Right lobe of liver (tissue), 6 donors: ENCODE results near the gene CARHSP1. TPM values are rescaled to one million over a fixed set of nuclear protein-coding genes. Genes with fewer than 3 reads are reported as not detected.
A peak's percentile ranks its signal among the peaks of the same experiment; 100 is the strongest.

Experiments used
- ATAC-seq, 4 donors: fragments of 200-7000 bp; cut with Tn5 transposase; one replicate each; pipeline ENCODE4 v1.9.1; 2020; ENCODE audit warnings: mild to moderate bottlenecking in 4 of 4, moderate library complexity in 4 of 4
- DNase-seq, 3 donors: peaks; one replicate each; pipeline ENCODE4 v3.0.0-alpha.2; 2020
- H3K27ac ChIP-seq, 3 donors: fragments of 200-600 bp; one replicate each; pipeline ENCODE4 v1.8.0; 2022
- H3K27me3 ChIP-seq, 2 donors: fragments of 200-600 bp; one replicate each; pipeline ENCODE4 v1.8.0; 2022
- H3K36me3 ChIP-seq, 4 donors: fragments of 200-600 bp; sonication (generic) in 1 of 4; one replicate each; pipeline versions ENCODE4 v1.5.1 to v1.8.0; 2017 to 2022; ENCODE audit warnings: control low read depth in 1 of 4
- H3K4me1 ChIP-seq, 4 donors: fragments of 200-600 bp; sonication (generic) in 1 of 4; one replicate each; pipeline versions ENCODE4 v1.5.1 to v1.8.0; 2017 to 2022; ENCODE audit warnings: control low read depth in 1 of 4
- H3K4me3 ChIP-seq, 3 donors: fragments of 200-600 bp; one replicate each; pipeline ENCODE4 v1.8.0; 2022
- H3K9me3 ChIP-seq, 4 donors: fragments of 200-600 bp; sonication (generic) in 1 of 4; one replicate each; pipeline versions ENCODE4 v1.5.1 to v1.8.0; 2017 to 2022; ENCODE audit warnings: control low read depth in 1 of 4
- CTCF ChIP-seq, 4 donors: fragments of 200-600 bp in 3 of 4; fragments of 450-650 bp in 1 of 4; IDR thresholded peaks; one replicate each; pipeline versions ENCODE4 v1.5.1 to v1.8.0; 2016 to 2022; ENCODE audit warnings: antibody characterized with exemption in 4 of 4, mild to moderate bottlenecking in 2 of 4
- POLR2A ChIP-seq: fragments of 450-650 bp; IDR thresholded peaks from one replicate; pipeline ENCODE4 v1.6.1; 2017; ENCODE audit warnings: antibody characterized with exemption, mild to moderate bottlenecking
- WGBS: methylation state at CpG from one replicate; pipeline ENCODE4 v1.1.6; 2018; ENCODE audit warnings: low coverage, low lambda C conversion rate; ENCODE audit not compliant: insufficient coverage; ENCODE audit errors: missing lambda C conversion rate; 5-methylcytosine and 5-hydroxymethylcytosine counted together
- intact Hi-C, 2 donors: fragments of 100-400 bp; cut with DNase I; formaldehyde crosslinking; loops; one replicate each; pipeline versions ENCODE4 v1.11.2 to v1.14.1; 2022
- total RNA-seq, 6 experiments: library from RNA; depleted of rRNA in 2 of 6; stranded (reverse); fragments of >200 nt in 2 of 6; fragmentation: NEBNext Ultra II Directional in 3 of 6; extraction: Animal tissue kit (Norgen Biotek cat#: 25700) in 3 of 6; gene quantifications; one replicate each; pipeline versions ENCODE4 v1.1.0 to v1.2.4, GENCODE V29; 2016 to 2023
- donor health status: DM: no; HTN: yes; CAD: no.
- donor health status: DM: no; HTN: no; CAD: no.
- donor health status: DM: no; HTN: no; CAD: no.
- donor health status: DM: no; HTN: yes; CAD: no.
- donor health status: DM: no; HTN: yes; CAD: no.

The CARHSP1 gene
- total RNA-seq, 6 experiments from 2014 or later: 61.5 to 132 (median 73.1) TPM

DNA sequence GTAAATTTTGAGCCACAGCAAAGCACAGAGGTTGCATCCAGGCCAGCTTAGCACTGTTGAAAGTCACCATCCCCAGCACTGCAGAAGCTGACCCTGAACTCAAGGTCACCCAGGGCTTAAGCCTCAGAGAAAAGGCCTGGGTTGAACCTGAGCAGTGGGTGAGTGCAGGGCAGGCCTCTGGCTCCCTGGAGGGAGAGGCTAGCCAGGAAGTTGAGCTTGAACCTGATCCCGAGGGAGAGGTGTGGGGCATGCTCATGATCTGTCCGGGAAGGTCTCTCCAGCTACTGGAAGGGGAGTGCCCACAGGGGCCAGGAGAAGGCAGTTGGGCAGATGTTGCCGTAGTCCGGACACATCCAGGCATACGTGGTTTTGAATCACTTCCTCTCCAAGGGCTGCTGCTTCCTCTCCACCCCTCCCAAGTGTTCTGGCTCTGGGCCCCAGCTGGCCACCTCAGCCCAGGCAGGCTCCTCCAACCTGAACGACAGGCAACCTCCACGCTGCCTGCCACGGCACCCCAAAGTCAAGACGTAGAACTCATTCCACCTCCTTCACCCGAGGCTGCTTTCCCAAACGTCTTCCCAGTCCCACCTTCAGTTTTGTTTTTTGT is 18.4 kb downstream of the CARHSP1 start:
- Histone ChIP-seq H3K4me3 (no peak overlapping the region), H3K36me3 (peaks cover 0 to 14% (median 11%) of the 10 kb centered on the region in 4 donors), H3K27ac (peak overlapping the region; percentile 26 to 80 (median 75)), H3K27me3 (no peaks in the 10 kb centered on the region), H3K4me1 (peaks cover 0 to 29% (median 9%) of the 10 kb centered on the region in 4 donors), H3K9me3 (no peaks in the 10 kb centered on the region)
- intact Hi-C loops: no loop called here
- ATAC-seq (peak; percentile 78 to 87 (median 82)), DNase-seq (peak; percentile 81 to 86 (median 84))
- 29% methylated on average over 9 of the region's 11 CpGs for WGBS
- TF ChIP-seq CTCF (IDR thresholded peaks at IDR 0.05): no peak
- TF ChIP-seq POLR2A: no peak

DNA sequence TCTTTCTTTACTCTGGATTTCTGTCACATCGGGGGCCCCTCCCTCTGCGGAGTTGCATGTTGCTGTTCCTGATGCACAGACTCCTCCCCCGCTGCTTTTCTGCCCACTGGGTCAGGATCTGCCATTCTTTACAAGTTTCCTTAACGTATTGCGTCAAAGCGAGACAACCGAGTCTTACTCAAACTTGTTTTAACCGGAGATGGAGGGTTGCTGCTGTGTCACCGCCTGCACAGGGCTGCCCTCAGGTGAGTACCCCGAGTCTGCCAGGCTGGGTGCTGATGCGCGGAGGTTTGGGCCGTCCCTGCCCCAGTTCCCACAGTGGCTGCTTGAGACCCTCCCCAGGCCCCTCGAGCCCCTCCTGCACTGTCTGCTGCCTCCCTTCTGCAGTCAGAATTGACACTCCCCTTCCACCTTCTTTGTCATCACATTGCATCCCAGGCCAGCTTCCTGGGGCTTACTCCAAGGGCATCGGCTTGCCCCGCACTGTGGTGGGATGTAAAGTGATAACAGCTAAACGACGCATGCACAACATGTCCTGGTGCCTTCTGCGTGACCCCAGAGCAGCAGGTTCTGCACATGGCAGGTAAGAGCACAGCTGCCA is 19.3 kb downstream of the CARHSP1 start:
- H3K36me3 ChIP-seq: peaks cover 0 to 8% (median 6%) of the 10 kb centered on the region in 4 donors
- peaks cover 0 to 29% (median 9%) of the 10 kb centered on the region in 4 donors for H3K4me1 ChIP-seq
- DNase-seq: no peak
- no peaks in the 10 kb centered on the region for H3K27me3 ChIP-seq
- TF ChIP-seq CTCF (IDR thresholded peaks at IDR 0.05) (no peak), POLR2A (no peak)
- 62% methylated on average over 8 of the region's 19 CpGs for WGBS
- H3K27ac ChIP-seq: peak overlapping the region in 1 of 3 donors; percentile 80
- H3K9me3 ChIP-seq: no peaks in the 10 kb centered on the region
- ATAC-seq: no peak
- H3K4me3 ChIP-seq: no peak overlapping the region
- intact Hi-C loops: no loop called here

- Histone ChIP-seq H3K27me3 (no peaks in the 10 kb centered on the region), H3K4me3 (no peak overlapping the region), H3K36me3 (peaks cover 0 to 8% (median 6%) of the 10 kb centered on the region in 4 donors), H3K9me3 (no peaks in the 10 kb centered on the region), H3K4me1 (peaks cover 0 to 29% (median 9%) of the 10 kb centered on the region in 4 donors), H3K27ac (no peak overlapping the region)
- 57% methylated on average over 1 of the region's 8 CpGs for WGBS
- intact Hi-C loops: no loop called here
- no peak for DNase-seq
- no peak for ATAC-seq
- no peak for TF ChIP-seq CTCF (IDR thresholded peaks at IDR 0.05)
- TF ChIP-seq POLR2A: no peak
These were observed 19.8 kb downstream of the CARHSP1 start for GRCh38 chr16:8848939-8849391.

GRCh38 chr16:8848231-8848938 is 20.4 kb downstream of the CARHSP1 start:
- H3K27ac ChIP-seq: no peak overlapping the region
- no peak overlapping the region for H3K4me3 ChIP-seq
- 88% methylated on average over 8 of the region's 26 CpGs for WGBS
- H3K4me1 ChIP-seq: peaks cover 0 to 29% (median 9%) of the 10 kb centered on the region in 4 donors
- DNase-seq (no peak), ATAC-seq (no peak)
- no peaks in the 10 kb centered on the region for H3K9me3 ChIP-seq
- no peaks in the 10 kb centered on the region for H3K27me3 ChIP-seq
- TF ChIP-seq CTCF (IDR thresholded peaks at IDR 0.05) (no peak), POLR2A (no peak)
- intact Hi-C loops: no loop called here
- peaks cover 0 to 8% (median 6%) of the 10 kb centered on the region in 4 donors for H3K36me3 ChIP-seq
